GM12801 (cell line): ENCODE results near the gene GATAD2B.

ENCODE experiments used
- TF ChIP-seq, protein P1 (sequence below): IDR thresholded peaks from one replicate; pipeline ENCODE4 v1.5.1; 2011; ENCODE audit warnings: control low read depth; ENCODE audit not compliant: insufficient read length; ENCODE audit errors: extremely low read depth

The GATAD2B gene

DNA sequence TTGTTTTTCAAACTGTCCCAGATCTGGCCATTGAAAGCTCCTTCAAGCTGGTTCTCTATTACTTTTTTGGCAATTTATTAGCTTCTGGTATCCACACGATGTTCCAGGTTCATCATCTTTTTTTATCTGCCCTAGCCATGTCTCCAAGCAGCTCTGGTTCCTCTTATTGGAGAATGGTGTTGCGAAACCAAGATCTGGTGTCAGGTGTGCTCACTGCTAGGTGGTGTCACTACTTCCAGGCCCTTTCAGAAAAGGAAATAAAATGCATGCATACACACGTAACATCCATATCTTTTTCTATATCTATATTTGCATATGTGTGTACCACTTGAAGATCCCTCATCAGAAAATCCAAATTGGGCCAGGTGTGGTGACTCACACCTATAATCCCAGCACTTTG lies 53.3 kb downstream of the GATAD2B start:
- TF ChIP-seq, protein P1, sequence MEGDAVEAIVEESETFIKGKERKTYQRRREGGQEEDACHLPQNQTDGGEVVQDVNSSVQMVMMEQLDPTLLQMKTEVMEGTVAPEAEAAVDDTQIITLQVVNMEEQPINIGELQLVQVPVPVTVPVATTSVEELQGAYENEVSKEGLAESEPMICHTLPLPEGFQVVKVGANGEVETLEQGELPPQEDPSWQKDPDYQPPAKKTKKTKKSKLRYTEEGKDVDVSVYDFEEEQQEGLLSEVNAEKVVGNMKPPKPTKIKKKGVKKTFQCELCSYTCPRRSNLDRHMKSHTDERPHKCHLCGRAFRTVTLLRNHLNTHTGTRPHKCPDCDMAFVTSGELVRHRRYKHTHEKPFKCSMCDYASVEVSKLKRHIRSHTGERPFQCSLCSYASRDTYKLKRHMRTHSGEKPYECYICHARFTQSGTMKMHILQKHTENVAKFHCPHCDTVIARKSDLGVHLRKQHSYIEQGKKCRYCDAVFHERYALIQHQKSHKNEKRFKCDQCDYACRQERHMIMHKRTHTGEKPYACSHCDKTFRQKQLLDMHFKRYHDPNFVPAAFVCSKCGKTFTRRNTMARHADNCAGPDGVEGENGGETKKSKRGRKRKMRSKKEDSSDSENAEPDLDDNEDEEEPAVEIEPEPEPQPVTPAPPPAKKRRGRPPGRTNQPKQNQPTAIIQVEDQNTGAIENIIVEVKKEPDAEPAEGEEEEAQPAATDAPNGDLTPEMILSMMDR, result no peak

DNA sequence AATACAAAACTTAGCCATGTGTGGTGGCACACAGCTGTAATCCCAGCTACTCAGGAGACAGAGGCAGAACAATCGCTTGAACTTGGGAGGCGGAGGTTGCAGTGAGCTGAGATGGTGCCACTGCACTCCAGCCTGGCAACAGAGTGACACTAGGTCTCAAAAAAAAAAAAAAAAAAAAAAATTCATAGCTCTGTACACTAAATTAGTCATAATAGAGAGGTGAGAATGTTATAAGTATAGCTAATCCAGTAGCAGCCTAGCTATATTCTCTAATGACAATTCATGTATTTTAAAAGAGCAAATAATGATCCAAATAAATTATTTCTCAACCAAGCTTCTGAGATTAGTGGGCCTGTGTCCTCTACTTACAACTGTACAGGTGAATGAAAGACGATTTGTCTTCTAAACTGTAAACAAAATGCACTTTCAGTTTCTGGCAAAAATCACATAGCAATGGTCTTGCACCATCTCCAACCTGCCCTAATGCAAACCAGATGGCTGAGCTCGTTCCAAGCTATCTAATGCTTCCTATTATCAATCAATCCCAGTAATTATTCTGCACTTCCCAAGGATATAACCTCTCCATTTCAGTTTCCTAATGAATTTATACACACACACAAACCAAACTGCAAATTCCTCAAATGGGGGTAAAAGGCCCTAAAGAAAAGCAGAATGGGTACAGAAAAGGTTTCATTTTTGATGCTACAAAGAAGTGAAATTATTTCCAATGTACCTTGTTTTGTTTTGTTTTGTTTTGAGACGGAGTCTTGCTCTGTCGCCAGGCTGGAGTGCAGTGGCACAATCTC lies 56.5 kb downstream of the GATAD2B start:
- TF ChIP-seq, protein P1, result no peak

DNA sequence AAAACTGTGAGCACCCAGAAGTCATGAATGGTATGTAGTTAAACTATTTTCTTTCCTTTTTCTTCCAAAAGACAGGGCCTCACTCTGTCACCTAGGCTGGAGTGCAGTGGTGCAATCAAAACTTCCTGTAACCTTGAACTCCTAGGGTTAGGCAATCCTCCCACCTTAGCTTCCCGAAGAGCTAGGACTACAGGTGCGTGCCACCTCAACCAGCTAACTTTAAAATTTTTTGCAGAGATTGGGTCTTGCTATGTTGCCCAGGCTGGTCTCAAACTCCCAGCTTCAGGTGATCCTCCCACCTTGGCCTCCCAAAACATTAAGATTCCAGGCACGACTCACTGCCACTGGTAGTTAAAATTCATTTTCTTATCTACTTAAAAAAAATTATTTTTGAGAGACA lies 62.5 kb downstream of the GATAD2B start:
- TF ChIP-seq, protein P1, result no peak

DNA sequence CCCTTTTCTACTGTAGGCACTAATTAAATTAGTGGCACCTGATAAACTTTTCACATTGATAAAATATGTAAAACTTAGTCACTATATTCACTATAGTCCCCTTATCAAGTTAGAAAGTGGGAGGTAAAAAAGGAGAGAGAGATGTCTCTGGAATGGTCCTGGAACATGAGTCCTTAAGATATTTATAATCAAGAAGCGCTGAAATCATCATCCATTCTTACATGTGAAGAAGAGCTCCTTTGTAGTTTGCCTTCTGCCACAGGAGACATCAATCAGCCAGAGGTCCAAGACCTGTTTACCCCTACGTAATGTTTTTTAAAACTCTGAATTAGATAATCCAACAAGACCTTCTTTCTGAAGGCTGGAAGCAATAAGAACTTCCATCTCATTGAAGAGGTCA lies 65.3 kb downstream of the GATAD2B start:
- TF ChIP-seq, protein P1, result no peak

DNA sequence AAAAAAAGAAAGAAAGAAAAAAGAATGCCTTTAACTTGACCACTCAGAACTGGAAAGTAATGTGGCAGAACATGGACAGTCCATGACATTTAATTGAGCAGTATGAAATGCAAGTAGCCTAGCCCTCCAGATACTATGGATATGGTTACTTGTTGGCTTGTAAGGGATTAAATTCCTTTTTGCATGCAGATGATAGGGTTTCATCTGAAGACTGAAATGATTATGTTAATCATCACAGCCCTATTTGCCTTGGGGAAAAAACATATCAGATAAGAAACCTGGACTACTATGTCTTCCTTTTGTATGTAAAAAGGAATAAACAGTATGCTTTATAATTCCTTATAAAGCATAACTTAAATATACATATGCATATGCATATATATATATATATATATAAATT lies 66.0 kb downstream of the GATAD2B start:
- TF ChIP-seq, protein P1, result no peak

DNA sequence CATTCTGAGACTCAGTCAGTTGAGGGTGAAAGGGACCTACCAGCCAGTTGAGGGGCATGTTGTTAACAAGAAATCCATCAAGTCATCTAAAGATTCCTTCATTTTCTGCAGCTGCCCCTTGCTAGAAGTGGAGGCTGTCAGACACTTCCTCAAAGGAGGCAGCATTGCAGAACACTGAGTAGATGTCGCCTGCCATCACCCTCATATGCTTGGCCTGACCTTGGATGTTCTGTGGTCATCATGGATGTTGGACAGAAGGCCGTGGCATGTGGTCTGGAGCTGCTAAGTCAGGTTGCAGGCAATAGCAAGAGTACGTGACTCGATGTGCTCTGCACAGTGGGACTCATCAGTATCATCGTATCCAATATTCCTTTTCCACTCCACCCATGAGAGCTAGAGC lies 70.6 kb downstream of the GATAD2B start:
- TF ChIP-seq, protein P1, result no peak

DNA sequence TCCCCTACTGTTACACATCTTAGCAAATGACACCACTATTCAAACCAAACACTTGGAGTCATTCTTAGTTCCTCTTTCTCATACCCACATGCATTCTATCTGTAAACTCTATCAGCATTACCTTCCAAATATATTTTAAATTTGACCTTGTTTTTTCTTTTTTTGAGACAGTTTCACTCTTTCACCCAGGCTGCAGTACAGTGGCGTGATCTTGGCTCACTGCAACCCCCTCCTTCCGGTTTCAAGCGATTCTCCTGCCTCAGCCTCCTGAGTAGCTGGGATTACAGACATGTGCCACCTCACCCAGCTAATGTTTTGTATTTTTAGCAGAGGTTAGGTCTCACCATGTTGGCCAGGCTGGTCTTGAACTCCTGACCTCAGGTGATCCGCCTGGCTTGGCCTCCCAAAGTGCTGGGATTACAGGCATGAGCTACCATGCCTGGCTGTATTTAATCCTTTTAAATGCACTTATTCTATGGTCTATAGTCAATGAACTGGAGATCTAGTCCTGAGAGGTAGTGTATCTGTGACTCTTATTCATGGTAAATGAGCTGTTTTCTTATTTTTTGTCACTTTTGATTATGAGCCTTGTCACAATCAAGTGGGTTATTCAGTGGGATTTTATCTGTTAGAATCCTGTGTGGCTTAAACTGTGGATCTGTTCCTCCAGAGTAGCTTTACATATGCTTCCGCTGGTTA lies 73.1 kb downstream of the GATAD2B start:
- TF ChIP-seq, protein P1, result no peak
